ENCODE measurements around the gene RAD18. TPM values are rescaled to one million over a fixed set of nuclear protein-coding genes. Genes with fewer than 3 reads are reported as not detected.

Gene RAD18
- total and polyA plus RNA-seq, 2 donors (not counting 1 experiment from before 2014, with no cell fraction given), result 4.8 to 21.3 TPM

GRCh38 chr3:8932507-8932906 is 30.8 kb downstream of the RAD18 start:
- Histone ChIP-seq H3K4me2 (replicated peaks; ENCODE audit: low read depth, low read length, poor library complexity, severe bottlenecking) (no peak overlapping the region), H3K27me3 (replicated peaks in 1 of 4; ENCODE audit: control extremely low read depth in 1 of 4, control insufficient read depth in 3 of 4, insufficient read depth in 4 of 4, low read length in 3 of 4) (no peaks in the 10 kb centered on the region), H3K4me1 (ENCODE audit: control insufficient read depth in 2 of 2, insufficient read depth in 2 of 2, low read length in 2 of 2) (no peaks in the 10 kb centered on the region), H3K9ac (ENCODE audit: low read length) (no peak overlapping the region), H3K4me3 (ENCODE audit: control extremely low read depth in 1 of 5, extremely low read depth in 1 of 5, insufficient read depth in 1 of 5, low read depth in 2 of 5, low read length in 4 of 5) (no peak overlapping the region), H3K27ac (ENCODE audit: low read length in 2 of 2) (no peak overlapping the region), H3K36me3 (replicated peaks in 1 of 2; ENCODE audit: control extremely low read depth in 1 of 2, control insufficient read depth in 1 of 2, extremely low read depth in 1 of 2, insufficient read depth in 2 of 2, low read length in 1 of 2) (peaks cover 4 to 5% of the 10 kb centered on the region in 2 experiments), H3K79me2 (ENCODE audit: control insufficient read depth, insufficient read depth, low read length) (no peaks in the 10 kb centered on the region), H3K9me3 (ENCODE audit: control extremely low read depth in 1 of 3, control insufficient read depth in 2 of 3, insufficient read depth in 1 of 3, low read length in 2 of 3) (peaks cover 0 to 3% (median 0%) of the 10 kb centered on the region in 3 donors), H4K20me1 (ENCODE audit: control insufficient read depth, insufficient read depth, low read length, poor library complexity, severe bottlenecking) (no peaks in the 10 kb centered on the region), H2AFZ (ENCODE audit: insufficient read depth, low read depth, low read length, poor library complexity, severe bottlenecking) (no peak overlapping the region)
- Mint-ChIP-seq H3K9me3 (ENCODE audit: insufficient read depth) (no peaks in the 10 kb centered on the region), H3K27ac (no peak overlapping the region), H3K4me1 (no peaks in the 10 kb centered on the region), H3K27me3 (no peaks in the 10 kb centered on the region), H3K4me3 (no peak overlapping the region)
- DNase-seq (no peak), ATAC-seq (ENCODE audit: low read depth) (no peak)
- CTCF ChIA-PET, result no interaction called here
- intact Hi-C loops (cut with micrococcal nuclease), result no loop called here
- POLR2A ChIA-PET, result no interaction called here
- TF ChIP-seq CTCF (IDR thresholded peaks at IDR 0.05), result no peak
- TF ChIP-seq EZH2 (IDR thresholded peaks at IDR 0.05; ENCODE audit: borderline replicate concordance, insufficient read depth, low read depth, low read length, poor library complexity, severe bottlenecking), result no peak
- WGBS (ENCODE audit: insufficient coverage), result 80% methylated on average over 1 of the region's 2 CpGs

- H3K9me3 ChIP-seq (ENCODE audit: control extremely low read depth in 1 of 3, control insufficient read depth in 2 of 3, insufficient read depth in 1 of 3, low read length in 2 of 3), result peaks cover 0 to 3% (median 0%) of the 10 kb centered on the region in 3 donors
- no peak for DNase-seq
- POLR2A ChIA-PET, result no interaction called here
- no peak overlapping the region for H3K27ac ChIP-seq (ENCODE audit: low read length in 2 of 2)
- H3K27me3 ChIP-seq (replicated peaks in 1 of 4; ENCODE audit: control extremely low read depth in 1 of 4, control insufficient read depth in 3 of 4, insufficient read depth in 4 of 4, low read length in 3 of 4), result no peaks in the 10 kb centered on the region
- no peak overlapping the region for H2AFZ ChIP-seq (ENCODE audit: insufficient read depth, low read depth, low read length, poor library complexity, severe bottlenecking)
- H3K9me3 Mint-ChIP-seq (ENCODE audit: insufficient read depth), result no peaks in the 10 kb centered on the region
- H4K20me1 ChIP-seq (ENCODE audit: control insufficient read depth, insufficient read depth, low read length, poor library complexity, severe bottlenecking), result no peaks in the 10 kb centered on the region
- H3K36me3 ChIP-seq (replicated peaks in 1 of 2; ENCODE audit: control extremely low read depth in 1 of 2, control insufficient read depth in 1 of 2, extremely low read depth in 1 of 2, insufficient read depth in 2 of 2, low read length in 1 of 2), result peaks cover 4 to 5% of the 10 kb centered on the region in 2 experiments
- no peak for ATAC-seq (ENCODE audit: low read depth)
- intact Hi-C loops (cut with micrococcal nuclease), result no loop called here
- H3K27ac Mint-ChIP-seq, result no peak overlapping the region
- no peaks in the 10 kb centered on the region for H3K4me1 Mint-ChIP-seq
- TF ChIP-seq CTCF (IDR thresholded peaks at IDR 0.05) (no peak), EZH2 (IDR thresholded peaks at IDR 0.05; ENCODE audit: borderline replicate concordance, insufficient read depth, low read depth, low read length, poor library complexity, severe bottlenecking) (no peak)
- H3K9ac ChIP-seq (ENCODE audit: low read length), result no peak overlapping the region
- WGBS (ENCODE audit: insufficient coverage), result 93% methylated on average over 2 of the region's 3 CpGs
- no peak overlapping the region for H3K4me2 ChIP-seq (replicated peaks; ENCODE audit: low read depth, low read length, poor library complexity, severe bottlenecking)
- H3K79me2 ChIP-seq (ENCODE audit: control insufficient read depth, insufficient read depth, low read length), result no peaks in the 10 kb centered on the region
- H3K27me3 Mint-ChIP-seq, result no peaks in the 10 kb centered on the region
- CTCF ChIA-PET, result no interaction called here
- no peak overlapping the region for H3K4me3 ChIP-seq (ENCODE audit: control extremely low read depth in 1 of 5, extremely low read depth in 1 of 5, insufficient read depth in 1 of 5, low read depth in 2 of 5, low read length in 4 of 5)
- H3K4me3 Mint-ChIP-seq, result no peak overlapping the region
- H3K4me1 ChIP-seq (ENCODE audit: control insufficient read depth in 2 of 2, insufficient read depth in 2 of 2, low read length in 2 of 2), result no peaks in the 10 kb centered on the region
Measured at GRCh38 chr3:8931342-8931741, 31.9 kb downstream of the RAD18 start.
